Muscle of arm (tissue), 14 donors: ENCODE data around the gene RIPOR3. TPM values are rescaled to one million over a fixed set of nuclear protein-coding genes. Genes with fewer than 3 reads are reported as not detected.

Experiments used
- DNase-seq: peaks from one replicate; pipeline ENCODE4 v3.0.0-alpha.2; 2013
- long read RNA-seq, 11 donors: transcript quantifications; one replicate each; lab custom pipeline, GENCODE V29; 2026
- polyA plus RNA-seq, 12 donors: library from polyadenylated mRNA; unstranded; fragments of 120-200 nt; gene quantifications; one replicate each; pipeline ENCODE4 v1.2.1, GENCODE V29; 2013; ENCODE audit not compliant: insufficient read length in 12 of 12

The RIPOR3 gene
- 10 to 100 TPM in 3 of 12 donors, 1 to 10 TPM in 8, not detected in 1; 4.3 to 15.1 (median 7.7) TPM for polyA plus RNA-seq
- long read RNA-seq, donor 1: 0 reads
- long read RNA-seq, donor 2: 0 reads
- long read RNA-seq, donor 3: 0 reads
- long read RNA-seq, donor 4: 0 reads
- long read RNA-seq, donor 5: 0 reads
- long read RNA-seq, donor 6: 0 reads
- long read RNA-seq, donor 7: 0 reads
- long read RNA-seq, donor 8, partial matches to known transcripts: 0 of 1 reads
- long read RNA-seq, donor 8, other reads (novel, unspliced or antisense): 0 of 1 reads
- long read RNA-seq, donor 9: 0 reads
- long read RNA-seq, donor 10: 0 reads
- long read RNA-seq, donor 11, full-length matches to known transcripts: 2 of 2 reads
- long read RNA-seq, donor 11, partial matches to known transcripts: 0 of 2 reads
- long read RNA-seq, donor 11, other reads (novel, unspliced or antisense): 0 of 2 reads

- DNase-seq: no peak
These were observed at the start of gene RIPOR3 for GRCh38 chr20:50690650-50691572. RIPOR3 (minus strand) TSS chr20:50691542; CDS start chr20:50691128, 414 bp downstream.

- DNase-seq: no peak
These were observed 46.0 kb upstream of the RIPOR3 start for GRCh38 chr20:50737352-50737751.

GRCh38 chr20:50735813-50736212 is 44.5 kb upstream of the RIPOR3 start:
- no peak for DNase-seq

GRCh38 chr20:50734730-50735679 is 43.7 kb upstream of the RIPOR3 start:
- DNase-seq: no peak

- no peak for DNase-seq
These were observed 42.5 kb upstream of the RIPOR3 start for GRCh38 chr20:50733644-50734349.

- no peak for DNase-seq
These were observed 40.8 kb upstream of the RIPOR3 start for GRCh38 chr20:50731930-50732690.

GRCh38 chr20:50731055-50731929 is 40.0 kb upstream of the RIPOR3 start, which contains the start of gene PARD6B:
PARD6B (plus strand) TSS chr20:50731580; CDS start chr20:50731787, 207 bp downstream.
- peak; percentile 90 for DNase-seq

GRCh38 chr20:50730765-50731054 is 39.4 kb upstream of the RIPOR3 start:
- no peak for DNase-seq

GRCh38 chr20:50729901-50730764 is 38.8 kb upstream of the RIPOR3 start:
- DNase-seq: no peak

- DNase-seq: no peak
These were observed 37.9 kb upstream of the RIPOR3 start for GRCh38 chr20:50728981-50729874.

- DNase-seq: no peak
These were observed 37.2 kb upstream of the RIPOR3 start for GRCh38 chr20:50728486-50728980.

- peak; percentile 83 for DNase-seq
These were observed 36.6 kb upstream of the RIPOR3 start for GRCh38 chr20:50727792-50728485.

- no peak for DNase-seq
These were observed 35.8 kb upstream of the RIPOR3 start for GRCh38 chr20:50726955-50727791.

- DNase-seq: no peak
These were observed 34.3 kb upstream of the RIPOR3 start for GRCh38 chr20:50725724-50726005.
